HG03097 (cell line): ENCODE results near the gene GRID2IP.
"Not testable (repeated sequence)": the region's sequence is repeated elsewhere in the genome, so short reads cannot be mapped to it uniquely, and the experiment has no call there.

Experiments
- ATAC-seq: cut with Tn5 transposase; IDR thresholded peaks from one replicate; pipeline ENCODE4 v1.9.1; 2021; ENCODE audit not compliant: unreplicated experiment, low FRiP score

The GRID2IP gene

DNA sequence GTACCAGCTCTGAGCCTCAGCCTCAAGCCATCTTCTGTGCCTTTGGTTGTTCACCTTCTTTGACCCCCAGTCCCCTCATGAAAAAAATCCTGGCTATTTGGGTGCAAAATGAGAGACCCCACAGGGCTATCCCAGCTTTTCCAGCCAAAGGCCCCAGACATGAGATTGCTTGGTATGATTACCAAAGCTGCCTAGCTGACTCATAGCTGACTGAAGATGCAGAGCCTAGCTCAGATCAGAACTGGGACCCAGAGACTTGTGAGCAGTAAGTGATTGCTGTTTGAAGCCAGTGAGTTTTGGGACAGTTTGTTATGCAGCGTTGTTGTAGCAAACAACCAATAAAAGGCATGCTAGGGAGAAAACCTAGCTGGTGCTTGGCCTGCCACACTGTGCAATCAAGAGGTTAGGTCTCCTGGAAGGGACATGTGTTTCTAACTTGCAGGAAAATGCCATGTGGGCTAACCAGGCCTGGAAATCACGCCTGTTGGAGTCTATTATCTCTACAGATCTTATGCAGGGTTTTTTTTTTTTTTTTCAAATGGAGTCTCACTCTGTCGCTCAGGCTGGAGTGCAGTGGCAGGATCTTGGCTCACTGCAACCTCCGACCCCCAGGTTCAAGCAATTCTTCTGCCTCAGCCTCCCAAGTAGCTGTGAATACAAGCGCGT lies 55.5 kb downstream of the GRID2IP start:
- ATAC-seq: no peak

DNA sequence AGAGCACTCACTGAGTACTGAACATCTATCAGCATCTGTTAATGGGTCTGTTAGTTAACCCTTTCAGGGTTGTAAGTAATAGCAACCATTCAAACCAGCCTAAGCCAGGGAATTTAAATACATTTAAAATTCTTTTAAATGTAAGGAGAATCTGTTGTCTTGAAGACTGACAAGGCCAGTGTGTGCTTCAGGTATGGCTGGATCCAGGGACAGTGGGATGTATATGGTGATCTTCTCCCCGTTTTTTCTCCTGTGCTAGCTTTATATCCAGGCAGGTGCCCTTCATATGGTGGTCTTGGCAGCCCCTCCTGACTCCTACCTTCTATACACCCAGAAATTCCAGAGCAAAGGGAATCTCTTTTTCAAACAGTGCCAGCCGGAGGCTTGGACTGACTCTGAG lies 56.9 kb downstream of the GRID2IP start:
- no peak for ATAC-seq

DNA sequence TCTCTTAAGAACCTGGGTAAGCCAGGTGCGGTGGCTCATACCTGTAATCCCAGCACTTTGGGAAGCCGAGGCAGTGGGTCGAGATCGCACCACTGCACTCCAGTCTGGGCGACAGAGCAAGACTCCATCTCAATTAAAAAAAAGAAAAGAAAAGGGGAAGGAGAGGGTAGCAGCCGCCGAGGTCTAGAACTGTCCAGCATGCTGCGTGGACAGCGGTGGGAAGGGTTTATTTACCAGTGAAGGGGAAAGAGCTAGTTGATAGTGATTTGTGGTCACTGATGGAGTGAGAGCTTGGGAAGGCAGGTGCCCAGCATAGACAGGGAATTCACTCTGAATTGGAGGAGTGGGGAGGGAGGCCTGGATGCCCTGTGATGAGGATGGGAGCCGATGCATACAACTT lies 60.1 kb downstream of the GRID2IP start:
- ATAC-seq: no peak

DNA sequence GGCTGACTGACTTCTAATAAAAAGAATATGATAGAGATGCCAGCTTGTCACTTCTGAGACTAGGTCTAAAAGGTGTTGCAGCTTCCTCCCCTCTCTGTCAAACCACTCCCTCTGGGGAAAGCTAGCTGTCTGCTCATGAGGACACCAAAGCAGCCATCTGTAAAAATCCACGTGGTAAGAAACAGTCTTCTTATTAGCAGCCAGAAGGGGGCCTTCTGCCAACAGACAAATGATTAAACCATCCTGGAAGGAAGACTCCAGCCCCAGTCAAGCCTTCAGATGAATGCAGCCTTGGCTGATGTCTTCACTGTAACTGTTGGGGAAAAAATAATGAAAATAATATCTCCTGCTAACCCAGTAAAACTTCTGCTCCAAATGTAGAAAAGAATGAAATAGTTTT lies 61.6 kb downstream of the GRID2IP start:
- ATAC-seq: no peak

DNA sequence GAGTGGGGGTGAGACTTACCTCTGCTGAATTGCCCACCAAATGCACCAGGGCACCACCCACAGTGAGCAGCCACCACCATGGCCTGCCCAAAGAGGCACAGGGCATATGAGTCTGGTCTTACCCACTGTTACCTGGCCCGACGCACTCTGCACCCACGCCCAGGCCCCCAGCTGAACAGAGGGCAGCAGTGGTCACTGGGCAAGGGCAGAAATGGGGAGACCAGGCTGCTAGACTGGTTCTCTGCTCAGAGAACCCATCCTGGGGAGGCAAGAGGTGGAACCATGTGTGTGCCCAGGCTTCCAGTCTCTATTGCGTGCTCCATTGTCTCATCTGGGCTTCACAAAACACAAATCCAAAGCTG lies 64.1 kb downstream of the GRID2IP start:
- no peak for ATAC-seq

DNA sequence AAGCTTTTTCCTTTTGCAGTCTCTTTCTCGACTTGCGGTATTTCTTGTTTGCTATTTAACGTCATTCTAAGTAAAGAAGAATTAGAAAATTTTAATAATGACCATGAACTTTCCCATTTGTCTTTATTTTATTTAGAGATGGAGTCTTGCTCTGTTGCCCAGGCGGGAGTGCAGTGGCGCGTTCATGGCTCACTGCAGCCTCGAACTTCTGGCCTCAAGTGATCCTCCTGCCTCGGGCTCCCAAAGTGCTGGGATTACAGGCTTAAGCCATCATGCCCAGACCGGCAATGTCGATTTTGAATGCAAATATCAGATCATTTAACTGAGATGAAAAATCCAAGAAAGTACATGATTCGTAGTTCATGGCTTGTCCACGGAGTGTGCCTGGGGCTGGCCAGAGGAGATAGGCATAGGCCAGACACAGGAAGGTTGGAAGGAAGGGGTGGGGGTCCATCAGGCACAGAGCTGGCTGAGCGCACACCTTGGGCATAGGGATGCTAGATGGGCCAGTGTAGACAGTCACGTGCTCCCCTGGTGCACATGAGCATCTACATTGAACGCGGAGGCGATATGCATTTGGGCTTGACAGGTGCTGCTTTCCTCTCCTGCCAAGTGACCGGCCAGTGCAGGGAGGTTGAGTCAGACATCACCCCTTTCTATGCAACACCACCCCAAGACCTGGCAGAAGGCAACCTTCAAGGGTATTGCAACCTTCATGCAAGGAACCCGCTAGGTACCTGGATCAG lies 64.7 kb downstream of the GRID2IP start:
- no peak for ATAC-seq

DNA sequence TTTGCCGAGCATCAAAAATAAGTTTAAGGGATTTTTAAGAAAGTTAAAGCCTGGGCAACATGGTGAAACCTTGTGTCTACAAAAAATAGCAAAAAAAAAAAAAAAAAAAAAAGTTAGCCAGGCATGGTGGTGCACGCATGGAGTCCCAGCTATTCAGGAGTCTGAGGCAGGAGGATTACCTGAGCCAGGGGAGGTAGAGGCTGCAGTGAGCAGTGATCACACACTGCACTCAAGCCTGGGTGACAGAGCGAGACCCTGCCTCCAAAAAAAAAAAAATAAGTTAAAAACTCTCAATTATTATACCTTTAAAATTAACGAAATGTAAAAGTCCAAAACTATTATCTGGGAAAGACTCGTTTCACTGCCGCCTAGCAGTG lies 68.5 kb downstream of the GRID2IP start:
- ATAC-seq: no peak

DNA sequence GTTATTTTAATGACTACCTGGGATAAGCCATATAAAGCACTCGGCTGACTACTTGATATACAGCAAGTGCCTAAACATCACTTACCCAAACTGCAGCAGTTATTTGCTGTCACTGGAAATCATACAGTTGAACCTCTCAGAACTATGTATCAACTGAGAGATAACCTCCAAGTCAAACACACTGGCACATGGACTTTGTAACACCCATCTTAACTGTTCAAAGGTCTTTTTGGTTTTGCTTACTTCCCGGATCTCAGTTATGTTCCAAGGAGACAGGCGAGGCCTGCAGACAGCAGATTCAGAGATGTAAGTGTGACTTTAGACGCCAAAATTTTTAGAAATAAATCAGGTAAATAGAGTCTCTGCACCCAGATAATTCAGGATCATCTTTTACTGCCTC lies 69.0 kb downstream of the GRID2IP start:
- no peak for ATAC-seq

DNA sequence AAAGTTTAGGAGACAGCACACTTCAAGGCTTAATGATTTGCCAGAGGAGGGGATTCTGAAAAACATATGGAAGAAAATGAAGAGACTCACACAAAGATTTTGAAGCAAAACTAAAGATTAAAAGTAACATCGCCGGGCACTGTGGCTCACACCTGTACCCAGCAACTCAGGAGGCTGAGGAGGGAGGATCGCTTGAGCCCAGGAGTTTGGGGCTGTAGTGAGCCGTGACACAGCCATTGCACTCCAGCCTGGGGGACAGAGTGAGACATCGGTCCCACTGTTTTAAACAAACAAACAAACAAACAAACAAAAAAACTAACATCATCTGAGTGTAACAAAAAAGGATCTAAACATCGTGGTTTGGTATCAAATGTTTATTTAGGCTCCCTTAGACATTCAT lies 69.8 kb downstream of the GRID2IP start:
- ATAC-seq: no peak

DNA sequence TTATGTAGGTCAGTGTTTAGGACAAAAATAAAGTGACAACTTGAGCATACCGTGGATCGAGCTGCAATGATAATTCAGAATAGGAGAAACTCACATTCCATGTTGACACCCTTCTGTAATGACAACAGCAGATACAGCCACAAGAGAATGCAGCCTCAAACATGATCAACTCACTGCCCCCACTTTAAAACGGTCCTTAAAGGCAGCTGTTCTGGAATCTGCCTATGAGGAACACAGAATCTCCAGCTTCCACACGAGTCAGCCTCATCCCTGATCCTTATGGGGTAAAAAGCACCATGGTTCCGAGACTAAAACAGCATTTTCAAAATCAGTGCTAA lies 71.0 kb downstream of the GRID2IP start:
- no peak for ATAC-seq

DNA sequence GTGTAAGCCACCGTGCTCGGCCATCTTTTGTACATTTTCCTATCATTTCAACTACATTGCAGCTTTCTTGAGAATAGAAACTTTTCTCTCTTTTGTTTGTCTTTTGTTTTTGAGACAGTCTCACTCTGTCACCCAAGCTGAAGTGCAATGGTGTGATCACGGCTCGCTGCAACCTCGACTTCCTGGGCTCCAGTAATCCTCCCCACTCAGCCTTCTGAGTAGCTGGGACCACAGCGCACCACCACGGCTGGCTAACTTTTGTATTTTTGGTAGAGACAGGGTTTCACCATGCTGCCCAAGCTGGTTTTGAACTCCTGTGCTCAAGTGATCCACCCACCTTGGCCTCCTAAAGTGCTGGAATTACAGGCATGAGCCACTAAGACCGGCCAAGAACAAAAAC lies 72.2 kb downstream of the GRID2IP start:
- no peak for ATAC-seq

DNA sequence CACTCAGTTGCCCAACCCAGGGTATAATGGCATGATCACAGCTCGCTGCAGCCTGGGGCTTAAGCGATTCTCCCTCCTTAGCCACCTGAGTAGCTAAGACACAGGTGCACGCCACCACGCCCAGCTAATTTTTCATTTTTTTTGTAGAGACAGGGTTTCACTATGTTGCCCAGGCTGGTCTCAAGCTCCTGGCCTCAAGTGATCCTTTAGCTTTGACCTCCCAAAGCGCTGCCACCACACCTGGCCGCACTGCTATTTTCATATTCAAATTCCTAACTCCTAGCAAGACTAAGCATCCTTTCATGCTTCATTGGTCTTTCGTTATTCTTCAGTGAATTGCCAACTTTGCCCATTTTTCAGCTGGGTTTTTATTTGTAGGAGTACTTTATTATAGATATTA lies 73.1 kb downstream of the GRID2IP start:
- ATAC-seq: no peak

DNA sequence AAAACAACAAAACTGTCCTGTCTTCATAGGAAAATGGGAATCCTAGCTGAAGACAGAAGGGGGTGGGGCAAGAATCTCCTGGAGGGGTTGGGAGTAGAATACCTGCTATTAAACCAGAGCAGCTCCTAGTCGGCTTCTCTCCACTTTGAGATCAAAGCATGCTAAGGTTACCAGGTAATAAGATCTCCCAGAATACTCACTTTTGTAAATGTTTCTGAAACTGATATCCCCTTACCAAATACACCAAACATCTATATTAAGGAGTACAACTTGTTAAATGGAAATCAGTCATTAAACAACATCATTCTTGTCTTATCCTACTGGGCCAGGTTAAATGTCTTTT lies 74.0 kb downstream of the GRID2IP start:
- ATAC-seq: no peak

DNA sequence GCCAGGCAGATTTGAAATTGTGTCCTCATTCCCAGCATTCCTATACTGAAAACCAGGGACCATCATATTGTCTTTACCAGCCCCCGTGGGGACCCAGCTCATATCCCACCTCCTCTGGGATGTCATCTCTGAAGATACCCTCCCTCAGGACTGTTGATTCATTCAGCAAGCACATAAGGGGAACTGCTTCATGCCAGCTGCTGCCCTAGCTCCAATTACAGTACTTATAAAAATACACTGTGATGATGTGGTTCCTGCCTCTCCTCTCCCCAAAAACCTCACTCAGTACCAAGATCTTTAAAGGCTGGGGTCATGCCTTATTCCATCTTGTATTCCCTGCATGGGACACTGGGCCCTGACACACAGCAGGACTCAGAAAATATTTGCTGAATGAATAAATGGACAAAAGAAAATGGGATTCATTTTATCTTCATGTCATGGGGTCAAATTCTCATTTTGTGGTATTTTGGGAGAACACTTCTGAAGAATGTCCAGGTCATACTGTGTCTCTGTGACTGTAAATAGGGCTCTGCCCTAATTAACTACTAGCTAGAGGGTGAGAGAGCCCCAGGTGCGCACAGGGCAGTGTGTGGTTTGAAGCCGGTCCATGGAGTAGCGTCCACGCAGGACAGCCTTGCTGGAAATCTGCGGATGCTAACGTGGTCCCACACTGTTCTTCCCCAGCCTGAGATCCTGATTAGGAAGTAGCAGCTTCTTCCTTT lies 74.5 kb downstream of the GRID2IP start:
- ATAC-seq: no peak

DNA sequence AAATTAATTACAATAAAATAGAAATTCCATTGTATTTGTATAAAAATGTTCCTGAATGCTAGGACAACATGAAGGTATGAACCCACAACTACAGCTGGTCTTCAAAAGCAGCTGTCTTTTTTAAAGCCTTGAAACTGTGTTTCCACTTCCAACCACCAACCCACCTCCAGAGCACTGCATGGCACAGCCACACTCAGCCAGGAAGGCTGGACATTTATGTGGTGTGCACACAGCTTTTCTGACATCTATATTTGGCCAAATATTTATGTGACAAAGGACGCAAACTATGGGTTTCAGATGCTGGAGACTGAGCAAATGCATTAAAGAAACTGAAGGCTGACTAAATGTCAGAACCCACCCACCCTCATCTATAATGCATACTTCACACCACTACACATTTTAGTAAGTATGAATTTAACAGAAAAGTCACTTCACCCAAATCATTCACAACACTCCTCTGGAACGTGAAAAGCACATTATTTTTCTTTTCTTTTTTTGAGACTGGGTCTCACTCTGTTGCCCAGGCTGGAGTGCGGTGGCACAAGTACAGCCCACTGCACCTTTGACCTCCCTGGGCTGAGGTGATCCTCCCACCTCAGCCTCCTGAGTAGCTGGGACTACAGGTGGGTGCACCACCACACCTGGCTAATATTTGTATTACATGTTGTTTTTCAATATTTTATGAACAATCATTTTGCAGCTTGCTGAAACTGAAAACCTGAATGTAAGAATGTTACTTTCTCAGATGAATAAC lies 75.7 kb downstream of the GRID2IP start:
- ATAC-seq: no peak

DNA sequence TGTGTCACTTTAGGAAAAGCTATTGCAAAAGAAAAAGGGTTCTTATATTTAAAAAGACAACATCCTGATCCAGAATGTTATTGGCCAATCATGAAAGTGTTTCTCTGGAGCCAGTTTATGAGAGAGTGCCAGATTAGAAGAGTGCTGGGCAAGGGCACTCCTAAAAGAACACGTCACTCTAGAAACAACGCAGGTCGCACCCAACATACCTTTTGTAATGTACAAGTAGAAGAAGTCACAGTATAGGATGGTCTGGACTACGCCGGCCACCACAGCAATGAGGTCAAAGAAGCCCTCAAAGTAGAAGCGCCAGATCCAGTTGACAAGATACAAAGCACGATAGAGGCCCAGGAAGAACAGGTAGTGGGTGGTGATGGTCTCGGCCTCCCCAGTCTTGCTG lies 85.4 kb downstream of the GRID2IP start:
- no peak for ATAC-seq

DNA sequence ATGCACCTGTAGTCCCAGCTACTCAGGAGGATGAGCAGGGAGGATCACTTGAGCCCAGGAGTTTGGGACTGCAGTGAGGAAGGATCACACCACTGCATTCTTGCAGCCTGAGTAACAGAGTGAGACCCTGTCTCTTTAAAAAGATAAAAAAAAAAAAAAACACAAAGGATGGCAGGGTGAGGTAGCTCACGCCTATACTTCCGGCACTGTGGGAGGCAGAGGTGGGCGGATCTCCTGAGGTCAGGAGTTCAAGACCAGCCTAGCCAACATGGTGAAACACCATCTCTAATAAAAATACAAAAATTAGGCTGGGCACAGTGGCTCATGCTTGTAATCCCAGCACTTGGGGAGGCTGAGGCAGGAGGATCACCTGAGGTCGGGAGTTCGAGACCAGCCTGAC lies 87.7 kb downstream of the GRID2IP start:
- not testable (repeated sequence) for ATAC-seq

DNA sequence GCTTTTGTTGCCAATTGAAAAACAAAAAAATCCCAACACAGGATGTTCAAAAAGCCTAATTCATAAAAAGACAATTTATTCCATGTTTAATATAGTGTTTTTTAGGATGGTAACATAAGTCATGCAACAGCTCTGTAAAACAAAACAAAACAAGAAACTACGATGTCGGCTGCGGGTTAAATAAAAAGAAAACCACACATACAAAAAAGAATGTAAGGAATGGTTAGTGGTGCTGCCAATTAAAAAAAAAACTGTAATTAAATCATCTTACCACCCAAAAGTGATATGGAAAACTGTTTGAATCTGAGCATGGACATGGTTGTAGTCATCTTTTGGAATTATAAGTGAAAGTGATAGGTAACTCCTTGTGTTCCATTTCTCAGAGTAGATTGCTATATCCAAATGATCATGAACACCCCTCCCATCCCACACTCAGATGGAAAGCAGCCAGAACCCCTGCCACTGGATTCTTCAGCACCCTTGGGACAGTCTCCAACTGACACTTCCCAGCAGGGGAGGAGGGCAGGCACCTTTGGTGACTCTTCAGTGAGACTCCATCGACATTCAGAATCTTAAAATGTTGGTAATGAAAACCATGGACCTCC lies 89.2 kb downstream of the GRID2IP start:
- ATAC-seq: no peak

DNA sequence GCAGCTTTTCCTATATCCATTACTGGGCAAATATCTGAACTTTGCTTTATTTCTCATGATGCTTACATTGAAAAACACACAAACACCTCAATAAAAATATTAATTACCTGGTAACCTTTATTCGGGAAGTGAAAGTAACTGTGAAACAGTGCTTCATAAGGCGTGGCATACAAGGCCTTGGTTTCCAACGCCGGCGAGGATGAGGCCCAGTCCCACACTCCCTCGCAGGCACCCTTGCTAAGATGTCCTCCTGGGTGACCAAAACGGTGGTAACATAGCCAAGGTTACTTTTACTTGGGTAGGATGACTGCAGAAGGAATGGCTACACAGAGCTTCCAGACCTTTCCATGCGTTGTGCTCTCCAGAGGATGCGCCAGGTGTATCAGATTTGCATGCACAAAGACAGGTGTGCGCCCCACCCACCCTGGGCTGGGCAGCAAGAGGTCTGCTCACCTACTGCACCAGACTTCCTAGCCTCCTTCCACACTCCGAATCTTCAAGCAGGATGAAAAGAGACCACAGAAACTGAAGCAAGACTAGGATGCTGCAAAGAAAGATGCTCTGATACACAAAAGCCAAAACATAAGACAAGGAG lies 90.2 kb downstream of the GRID2IP start:
- ATAC-seq: no peak

DNA sequence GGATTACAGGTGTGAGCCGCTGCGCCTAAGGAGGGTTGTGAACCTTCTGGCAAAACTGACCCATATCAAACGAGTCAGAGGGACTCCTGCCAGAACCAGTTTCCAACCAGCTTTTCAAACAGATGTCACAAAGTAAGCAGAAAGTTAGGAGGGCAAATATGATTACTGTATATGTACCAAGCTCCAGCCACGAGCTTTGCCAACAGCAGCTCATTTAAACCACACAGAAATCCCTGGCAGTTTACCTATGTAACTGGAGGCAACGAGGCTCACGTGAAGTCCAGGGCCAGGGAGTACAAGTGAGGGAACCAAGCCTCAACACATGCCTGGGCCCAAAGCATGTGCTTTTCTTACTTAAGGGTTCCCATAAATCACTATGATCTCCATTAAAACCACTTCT lies 91.0 kb downstream of the GRID2IP start:
- no peak for ATAC-seq

DNA sequence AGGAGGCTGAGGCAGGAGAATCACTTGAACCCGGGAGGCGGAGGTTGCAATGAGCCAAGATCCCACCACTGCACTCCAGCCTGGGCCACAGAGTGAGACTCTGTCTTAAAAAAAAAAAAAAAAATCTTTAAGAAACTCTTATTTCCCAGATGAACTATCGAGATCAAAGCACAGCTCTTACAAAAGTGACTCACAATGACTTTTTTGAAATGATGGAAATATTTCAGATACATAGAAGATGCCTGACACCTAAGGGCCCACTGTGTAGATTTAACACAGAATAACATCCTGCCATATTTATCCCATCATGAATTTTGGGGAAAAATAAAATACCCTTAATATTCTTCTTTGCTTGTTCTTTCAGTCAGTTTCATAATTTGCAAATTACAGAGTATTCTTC lies 92.6 kb downstream of the GRID2IP start:
- ATAC-seq: not testable (repeated sequence)
